B cell (primary cell): ENCODE measurements around the gene CBFB.

Experiments
- CTCF ChIP-seq: fragments of 200-600 bp; IDR thresholded peaks from one replicate; pipeline ENCODE4 v1.8.0; 2022; ENCODE audit warnings: antibody characterized with exemption, mild to moderate bottlenecking
- EZH2 ChIP-seq: IDR thresholded peaks from 2 replicates; pipeline ENCODE4 v1.6.1; 2012; ENCODE audit warnings: borderline replicate concordance, low read depth, mild to moderate bottlenecking, moderate library complexity, low read length; ENCODE audit not compliant: insufficient read depth, poor library complexity, severe bottlenecking

- TF ChIP-seq CTCF (no peak), EZH2 (no peak)
Observed at GRCh38 chr16:67089101-67089500, 60.2 kb downstream of the CBFB start.
